IMR-90 (cell line): Measurements from ENCODE around the gene NAPEPLD.
"Not testable (repeated sequence)": the region's sequence is repeated elsewhere in the genome, so short reads cannot be mapped to it uniquely, and the experiment has no call there.

Experiments used
- MAFK ChIP-seq: IDR thresholded peaks from 2 replicates; pipeline ENCODE4 v1.6.1; 2012; ENCODE audit warnings: low read depth, low read length, improper control_type of control experiment
- MXI1 ChIP-seq: IDR thresholded peaks from 2 replicates; pipeline ENCODE4 v1.6.1; 2012; ENCODE audit warnings: low read depth, mild to moderate bottlenecking, low read length, moderate library complexity, borderline replicate concordance
- RFX5 ChIP-seq: IDR thresholded peaks from 2 replicates; pipeline ENCODE4 v1.8.0; 2012; ENCODE audit warnings: low read depth, mild to moderate bottlenecking, low read length, moderate library complexity
- TF ChIP-seq, protein P1 (sequence below): conservative IDR thresholded peaks from 2 replicates; pipeline ENCODE4 v1.5.1; 2012; ENCODE audit warnings: mild to moderate bottlenecking, low read depth, low read length, improper control_type of control experiment

GRCh38 chr7:103144754-103145153 lies 4.1 kb downstream of the NAPEPLD start:
- TF ChIP-seq, protein P1, sequence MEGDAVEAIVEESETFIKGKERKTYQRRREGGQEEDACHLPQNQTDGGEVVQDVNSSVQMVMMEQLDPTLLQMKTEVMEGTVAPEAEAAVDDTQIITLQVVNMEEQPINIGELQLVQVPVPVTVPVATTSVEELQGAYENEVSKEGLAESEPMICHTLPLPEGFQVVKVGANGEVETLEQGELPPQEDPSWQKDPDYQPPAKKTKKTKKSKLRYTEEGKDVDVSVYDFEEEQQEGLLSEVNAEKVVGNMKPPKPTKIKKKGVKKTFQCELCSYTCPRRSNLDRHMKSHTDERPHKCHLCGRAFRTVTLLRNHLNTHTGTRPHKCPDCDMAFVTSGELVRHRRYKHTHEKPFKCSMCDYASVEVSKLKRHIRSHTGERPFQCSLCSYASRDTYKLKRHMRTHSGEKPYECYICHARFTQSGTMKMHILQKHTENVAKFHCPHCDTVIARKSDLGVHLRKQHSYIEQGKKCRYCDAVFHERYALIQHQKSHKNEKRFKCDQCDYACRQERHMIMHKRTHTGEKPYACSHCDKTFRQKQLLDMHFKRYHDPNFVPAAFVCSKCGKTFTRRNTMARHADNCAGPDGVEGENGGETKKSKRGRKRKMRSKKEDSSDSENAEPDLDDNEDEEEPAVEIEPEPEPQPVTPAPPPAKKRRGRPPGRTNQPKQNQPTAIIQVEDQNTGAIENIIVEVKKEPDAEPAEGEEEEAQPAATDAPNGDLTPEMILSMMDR, result not testable (repeated sequence)
- TF ChIP-seq MXI1, MAFK, RFX5: not testable (repeated sequence)
